SH-SY5Y (cell line): ENCODE measurements around the gene HIKESHI.

Experiments
- GATA2 ChIP-seq: IDR thresholded peaks from 2 replicates; pipeline ENCODE4 v1.6.1; 2011; ENCODE audit warnings: mild to moderate bottlenecking, low read depth, low read length
- GATA3 ChIP-seq: IDR thresholded peaks from 2 replicates; pipeline ENCODE4 v1.6.1; 2011; ENCODE audit warnings: low read depth, mild to moderate bottlenecking, low read length, moderate library complexity

The HIKESHI gene

GRCh38 chr11:86302092-86302793 is at the start of gene HIKESHI:
Gene HIKESHI (plus strand): TSS chr11:86302240. CDS start chr11:86302449, 209 bp downstream.
- TF ChIP-seq GATA2 (no peak), GATA3 (no peak)

- TF ChIP-seq GATA3 (no peak), GATA2 (no peak)
Observed at GRCh38 chr11:86255896-86256295, 46.1 kb upstream of the HIKESHI start.

GRCh38 chr11:86256608-86257007 is 45.4 kb upstream of the HIKESHI start:
- no peak for TF ChIP-seq GATA3
- no peak for TF ChIP-seq GATA2

- no peak for TF ChIP-seq GATA2
- no peak for TF ChIP-seq GATA3
Observed at GRCh38 chr11:86257446-86257845, 44.6 kb upstream of the HIKESHI start.

GRCh38 chr11:86259730-86260129 is 42.3 kb upstream of the HIKESHI start:
- TF ChIP-seq GATA2 (no peak), GATA3 (no peak)

GRCh38 chr11:86261328-86261727 is 40.7 kb upstream of the HIKESHI start:
- TF ChIP-seq GATA2 (no peak), GATA3 (no peak)

- TF ChIP-seq GATA2 (no peak), GATA3 (no peak)
Observed at GRCh38 chr11:86262387-86262786, 39.7 kb upstream of the HIKESHI start.

- no peak for TF ChIP-seq GATA2
- TF ChIP-seq GATA3: no peak
Observed at GRCh38 chr11:86264649-86265048, 37.4 kb upstream of the HIKESHI start.

- no peak for TF ChIP-seq GATA3
- TF ChIP-seq GATA2: no peak
Observed at GRCh38 chr11:86265194-86265593, 36.8 kb upstream of the HIKESHI start.

GRCh38 chr11:86269645-86270044 is 32.4 kb upstream of the HIKESHI start:
- TF ChIP-seq GATA2: no peak

- TF ChIP-seq GATA3 (no peak), GATA2 (no peak)
Observed at GRCh38 chr11:86274503-86274902, 27.5 kb upstream of the HIKESHI start.

GRCh38 chr11:86274999-86275398 is 27.0 kb upstream of the HIKESHI start:
- TF ChIP-seq GATA2 (no peak), GATA3 (no peak)

- TF ChIP-seq GATA3 (no peak), GATA2 (no peak)
Observed at GRCh38 chr11:86275493-86276370, 26.3 kb upstream of the HIKESHI start.

GRCh38 chr11:86277741-86278140 is 24.3 kb upstream of the HIKESHI start:
- TF ChIP-seq GATA3 (no peak), GATA2 (no peak)

- TF ChIP-seq GATA2: no peak
- TF ChIP-seq GATA3: no peak
Observed at GRCh38 chr11:86278226-86278625, 23.8 kb upstream of the HIKESHI start.
